ENCODE data around the gene CCDC85A.

- TF ChIP-seq CTCF (IDR thresholded peaks at IDR 0.05) (no peak), POLR2A (IDR thresholded peaks at IDR 0.05) (no peak)
These were observed 131.0 kb downstream of the CCDC85A start for GRCh38 chr2:56314796-56315195.
